Thyroid gland (tissue), 4 donors: ENCODE measurements around the gene HS6ST2. TPM values are rescaled to one million over a fixed set of nuclear protein-coding genes. Genes with fewer than 3 reads are reported as not detected.

Source experiments
- DNase-seq, 2 donors: peaks; one replicate each; pipeline ENCODE4 v3.0.0-alpha.2; 2019
- H3K27ac ChIP-seq, 3 donors: fragments of 200-600 bp; sonication (generic); 1 replicate in 2 of 3; 2 replicates in 1 of 3; pipeline ENCODE4 v1.5.1; 2016 to 2019; ENCODE audit warnings: mild to moderate bottlenecking in 1 of 3, moderate library complexity in 1 of 3
- H3K27me3 ChIP-seq: fragments of 200-600 bp; sonication (generic); one replicate; pipeline ENCODE4 v1.5.1; 2019
- H3K36me3 ChIP-seq, 2 donors: fragments of 200-600 bp; sonication (generic); one replicate each; pipeline ENCODE4 v1.5.1; 2016 to 2019
- H3K4me1 ChIP-seq, 2 donors: fragments of 200-600 bp; sonication (generic); one replicate each; pipeline ENCODE4 v1.5.1; 2017 to 2019
- H3K4me3 ChIP-seq, 3 donors: fragments of 200-600 bp; sonication (generic); replicated peaks in 1 of 3; 1 replicate in 2 of 3; 2 replicates in 1 of 3; pipeline ENCODE4 v1.5.1; 2016; ENCODE audit warnings: mild to moderate bottlenecking in 1 of 3
- H3K9me3 ChIP-seq: fragments of 200-600 bp; sonication (generic); one replicate; pipeline ENCODE4 v1.5.1; 2017
- POLR2A ChIP-seq, 2 donors: fragments of 450-650 bp; IDR thresholded peaks; one replicate each; pipeline ENCODE4 v1.6.1; 2017; ENCODE audit warnings: antibody characterized with exemption in 2 of 2, mild to moderate bottlenecking in 2 of 2, moderate library complexity in 1 of 2
- WGBS, 2 donors: methylation state at CpG; one replicate each; pipeline ENCODE4 v1.1.5; 2017; 5-methylcytosine and 5-hydroxymethylcytosine counted together
- intact Hi-C: fragments of 100-400 bp; cut with DNase I; formaldehyde crosslinking; loops from one replicate; pipeline ENCODE4 v1.15.1; 2023
- total RNA-seq, 4 donors: library from RNA; depleted of rRNA; stranded (reverse); fragments of >200 nt; gene quantifications; one replicate each; pipeline ENCODE4 v1.2.3, GENCODE V29; 2016
- TF ChIP-seq, protein P1 (sequence below), 6 experiments: fragments of 200-600 bp in 3 of 6; fragments of 450-650 bp in 3 of 6; sonication (generic) in 3 of 6; IDR thresholded peaks; one replicate each; pipeline ENCODE4 v1.5.1; 2016 to 2019; ENCODE audit warnings: antibody characterized with exemption in 6 of 6, mild to moderate bottlenecking in 2 of 6, inconsistent platforms in 1 of 6, moderate library complexity in 1 of 6

The HS6ST2 gene
- total RNA-seq, 4 donors from 2014 or later: 0.11 to 0.78 (median 0.38) TPM; not detected in 1

DNA sequence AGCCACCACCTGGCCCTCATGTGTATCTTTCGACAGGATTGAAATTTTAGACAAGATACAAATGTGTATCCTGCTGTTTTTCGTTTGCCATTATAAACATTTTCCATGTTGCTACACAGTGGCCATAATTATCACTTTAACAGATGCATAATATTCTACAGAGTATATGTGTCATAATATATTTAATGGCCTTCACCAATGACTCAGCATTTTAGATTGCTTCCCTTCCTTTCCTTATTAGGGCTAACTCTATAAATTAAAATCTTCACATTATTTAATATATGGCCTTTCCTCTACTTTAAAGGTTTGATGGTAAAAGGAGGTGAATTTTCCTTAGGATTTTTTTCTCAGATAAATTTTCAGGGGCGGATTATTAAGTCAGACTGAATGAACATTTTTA lies 97.4 kb downstream of the HS6ST2 start:
- H3K4me1 ChIP-seq: no peaks in the 10 kb centered on the region
- H3K4me3 ChIP-seq: no peak overlapping the region
- 91 to 95% methylated on average over 3 of the region's 3 CpGs for WGBS, 2 donors
- H3K27ac ChIP-seq: no peak overlapping the region
- no peak for DNase-seq
- intact Hi-C loops: no loop called here
- TF ChIP-seq, protein P1, sequence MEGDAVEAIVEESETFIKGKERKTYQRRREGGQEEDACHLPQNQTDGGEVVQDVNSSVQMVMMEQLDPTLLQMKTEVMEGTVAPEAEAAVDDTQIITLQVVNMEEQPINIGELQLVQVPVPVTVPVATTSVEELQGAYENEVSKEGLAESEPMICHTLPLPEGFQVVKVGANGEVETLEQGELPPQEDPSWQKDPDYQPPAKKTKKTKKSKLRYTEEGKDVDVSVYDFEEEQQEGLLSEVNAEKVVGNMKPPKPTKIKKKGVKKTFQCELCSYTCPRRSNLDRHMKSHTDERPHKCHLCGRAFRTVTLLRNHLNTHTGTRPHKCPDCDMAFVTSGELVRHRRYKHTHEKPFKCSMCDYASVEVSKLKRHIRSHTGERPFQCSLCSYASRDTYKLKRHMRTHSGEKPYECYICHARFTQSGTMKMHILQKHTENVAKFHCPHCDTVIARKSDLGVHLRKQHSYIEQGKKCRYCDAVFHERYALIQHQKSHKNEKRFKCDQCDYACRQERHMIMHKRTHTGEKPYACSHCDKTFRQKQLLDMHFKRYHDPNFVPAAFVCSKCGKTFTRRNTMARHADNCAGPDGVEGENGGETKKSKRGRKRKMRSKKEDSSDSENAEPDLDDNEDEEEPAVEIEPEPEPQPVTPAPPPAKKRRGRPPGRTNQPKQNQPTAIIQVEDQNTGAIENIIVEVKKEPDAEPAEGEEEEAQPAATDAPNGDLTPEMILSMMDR (IDR thresholded peaks at IDR 0.05): no peak
- TF ChIP-seq POLR2A (IDR thresholded peaks at IDR 0.05): no peak
- H3K27me3 ChIP-seq: no peaks in the 10 kb centered on the region
- H3K36me3 ChIP-seq: no peaks in the 10 kb centered on the region
- no peaks in the 10 kb centered on the region for H3K9me3 ChIP-seq

DNA sequence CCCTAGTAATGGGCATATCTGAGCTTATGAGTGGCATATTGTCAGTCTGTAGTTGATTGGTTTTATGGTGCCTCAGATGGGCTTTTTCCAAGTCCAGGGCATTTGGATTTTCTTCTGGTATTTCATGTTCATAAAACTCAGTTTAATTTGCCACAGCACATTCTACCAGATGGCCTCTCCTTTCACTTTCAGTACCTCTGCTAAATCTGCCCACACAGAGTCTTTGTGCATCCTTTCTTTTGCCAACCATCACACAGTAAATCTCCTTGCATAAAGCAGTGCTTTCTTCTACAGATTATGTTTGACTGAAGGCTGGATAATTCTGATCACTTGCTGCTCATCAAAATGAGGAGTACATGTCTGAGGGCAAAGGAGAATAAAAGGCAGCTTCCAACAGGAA lies 98.2 kb downstream of the HS6ST2 start:
- intact Hi-C loops: no loop called here
- Histone ChIP-seq H3K27me3 (no peaks in the 10 kb centered on the region), H3K4me1 (no peaks in the 10 kb centered on the region), H3K9me3 (no peaks in the 10 kb centered on the region), H3K4me3 (no peak overlapping the region), H3K36me3 (no peaks in the 10 kb centered on the region), H3K27ac (no peak overlapping the region)
- no peak for DNase-seq
- TF ChIP-seq, protein P1 (IDR thresholded peaks at IDR 0.05): no peak
- TF ChIP-seq POLR2A (IDR thresholded peaks at IDR 0.05): no peak

DNA sequence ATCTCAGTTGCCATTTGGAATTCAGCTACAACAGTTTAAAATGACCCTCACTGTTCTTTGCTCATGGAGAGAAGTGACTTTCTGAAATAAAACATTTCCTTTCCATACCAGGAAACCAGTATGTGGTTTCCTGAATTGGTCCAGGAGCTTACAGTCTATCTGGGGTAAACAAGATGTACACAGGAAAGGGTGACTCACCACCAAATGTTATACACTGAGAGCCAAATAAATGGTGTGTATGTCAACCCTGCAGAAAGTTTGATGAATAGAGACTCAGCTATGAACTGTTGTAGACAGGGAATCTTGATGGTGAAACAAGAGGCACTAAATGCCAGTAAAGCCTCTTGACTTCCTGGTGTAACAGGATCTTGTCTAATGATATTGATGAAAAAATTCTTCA lies 100.4 kb downstream of the HS6ST2 start:
- H3K9me3 ChIP-seq: no peaks in the 10 kb centered on the region
- no peak overlapping the region for H3K4me3 ChIP-seq
- no peak for TF ChIP-seq POLR2A (IDR thresholded peaks at IDR 0.05)
- TF ChIP-seq, protein P1 (IDR thresholded peaks at IDR 0.05): no peak
- no peaks in the 10 kb centered on the region for H3K36me3 ChIP-seq
- DNase-seq: no peak
- no peak overlapping the region for H3K27ac ChIP-seq
- intact Hi-C loops: no loop called here
- H3K27me3 ChIP-seq: no peaks in the 10 kb centered on the region
- H3K4me1 ChIP-seq: no peaks in the 10 kb centered on the region

DNA sequence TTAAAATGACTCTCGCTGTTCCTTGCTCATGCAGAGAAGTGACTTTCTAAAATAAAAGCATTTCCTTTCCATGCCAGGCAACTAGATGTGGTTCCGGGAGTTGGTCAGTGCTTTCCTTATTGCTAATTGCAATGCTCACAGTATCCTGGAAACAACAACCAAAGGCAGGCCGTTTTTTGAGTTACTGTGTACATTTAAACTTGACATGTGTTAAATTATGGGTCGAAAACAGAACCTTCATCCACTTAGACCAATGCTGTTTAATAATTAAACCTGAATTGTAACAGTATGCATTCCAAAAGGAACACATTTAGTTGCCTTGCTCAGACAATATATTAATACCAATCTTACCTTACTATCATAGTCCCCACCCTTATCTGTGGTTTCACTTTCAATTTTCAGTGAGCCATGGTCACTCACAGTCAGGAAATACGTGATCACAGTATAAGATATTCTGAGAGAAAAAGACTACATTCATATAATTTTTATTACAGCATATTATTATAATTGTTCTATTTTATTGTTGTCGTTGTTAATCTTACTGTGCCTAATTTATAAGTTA lies 102.6 kb downstream of the HS6ST2 start:
- 86 to 91% methylated on average over 6 of the region's 6 CpGs for WGBS, 2 donors
- Histone ChIP-seq H3K4me3 (no peak overlapping the region), H3K9me3 (no peaks in the 10 kb centered on the region), H3K36me3 (no peaks in the 10 kb centered on the region), H3K4me1 (no peaks in the 10 kb centered on the region), H3K27ac (no peak overlapping the region), H3K27me3 (no peaks in the 10 kb centered on the region)
- intact Hi-C loops: no loop called here
- no peak for DNase-seq
- TF ChIP-seq, protein P1 (IDR thresholded peaks at IDR 0.05): no peak
- TF ChIP-seq POLR2A (IDR thresholded peaks at IDR 0.05): no peak

DNA sequence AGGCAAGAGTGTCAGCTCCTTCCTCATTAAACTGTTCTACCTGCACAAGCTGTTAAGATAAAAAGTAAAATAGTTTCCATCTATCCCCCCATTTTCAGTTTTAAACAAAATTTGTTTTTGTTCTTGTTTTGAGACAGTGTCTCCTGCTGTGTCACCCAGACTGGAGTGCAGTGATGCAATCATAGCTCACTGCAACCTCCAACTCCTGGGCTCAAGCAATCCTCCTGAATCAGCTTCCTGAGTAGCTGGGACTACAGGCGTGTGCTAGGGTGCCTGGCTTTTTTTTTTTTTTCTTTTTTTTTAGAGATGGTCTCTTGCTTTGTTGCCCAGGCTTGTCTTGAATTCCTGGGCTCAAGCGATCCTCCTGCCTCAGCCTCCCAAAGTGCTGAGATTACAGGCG lies 105.4 kb downstream of the HS6ST2 start:
- Histone ChIP-seq H3K27ac (no peak overlapping the region), H3K4me1 (no peaks in the 10 kb centered on the region), H3K27me3 (no peaks in the 10 kb centered on the region), H3K9me3 (no peaks in the 10 kb centered on the region), H3K4me3 (no peak overlapping the region), H3K36me3 (no peaks in the 10 kb centered on the region)
- TF ChIP-seq, protein P1 (IDR thresholded peaks at IDR 0.05): no peak
- TF ChIP-seq POLR2A (IDR thresholded peaks at IDR 0.05): no peak
- intact Hi-C loops: no loop called here
- WGBS, 2 donors: 90 to 100% methylated on average over 1 to 3 of the region's 3 CpGs
- no peak for DNase-seq
